LNCaP clone FGC (cell line): ENCODE measurements around the gene LST1.
"Not testable (repeated sequence)": the region's sequence is repeated elsewhere in the genome, so short reads cannot be mapped to it uniquely, and the experiment has no call there.

ENCODE experiments used
- DNase-seq: peaks from one replicate; pipeline ENCODE4 v3.0.0-alpha.2; 2011; ENCODE audit warnings: low read depth
- H3K4me3 ChIP-seq: 2 replicates; pipeline ENCODE4 v1.5.1; 2011; ENCODE audit warnings: mild to moderate bottlenecking, low read depth, low read length, control low read depth
- CTCF ChIP-seq: IDR thresholded peaks from 2 replicates; pipeline ENCODE4 v1.5.1; 2012; ENCODE audit warnings: mild to moderate bottlenecking; ENCODE audit not compliant: control insufficient read depth, insufficient read depth; ENCODE audit errors: extremely low read depth

LST1 gene

DNA sequence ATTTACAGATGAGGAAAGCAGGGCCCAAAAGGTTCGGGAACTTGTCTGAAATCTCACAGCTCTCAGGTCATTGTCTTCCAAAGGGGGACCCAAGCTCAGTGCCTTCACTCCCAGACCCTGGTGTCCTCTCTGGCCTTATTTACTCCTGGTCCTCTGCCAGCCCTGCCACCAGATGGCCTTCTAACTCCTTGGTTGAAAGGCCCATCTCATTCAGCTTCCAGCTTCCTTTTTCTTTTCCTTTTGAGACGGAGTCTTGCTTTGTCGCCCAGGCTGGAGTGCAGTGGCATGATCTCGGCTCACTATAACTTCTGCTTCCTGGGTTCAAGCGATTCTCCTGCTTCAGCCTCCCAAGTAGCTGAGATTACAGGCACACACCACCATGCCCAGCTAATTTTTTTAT lies 34.7 kb upstream of the LST1 start:
- TF ChIP-seq CTCF: 0 out of 2 replicates have a peak, but pooled peaks have one; percentile 11
- not testable (repeated sequence) for DNase-seq, H3K4me3 ChIP-seq

- TF ChIP-seq CTCF: no peak
- H3K4me3 ChIP-seq: no peak overlapping the region
- DNase-seq: no peak
These were observed 29.8 kb upstream of the LST1 start for GRCh38 chr6:31556307-31556706.

- no peak overlapping the region for H3K4me3 ChIP-seq
- no peak for DNase-seq
- no peak for TF ChIP-seq CTCF
These were observed 28.4 kb upstream of the LST1 start for GRCh38 chr6:31557443-31558317.

DNA sequence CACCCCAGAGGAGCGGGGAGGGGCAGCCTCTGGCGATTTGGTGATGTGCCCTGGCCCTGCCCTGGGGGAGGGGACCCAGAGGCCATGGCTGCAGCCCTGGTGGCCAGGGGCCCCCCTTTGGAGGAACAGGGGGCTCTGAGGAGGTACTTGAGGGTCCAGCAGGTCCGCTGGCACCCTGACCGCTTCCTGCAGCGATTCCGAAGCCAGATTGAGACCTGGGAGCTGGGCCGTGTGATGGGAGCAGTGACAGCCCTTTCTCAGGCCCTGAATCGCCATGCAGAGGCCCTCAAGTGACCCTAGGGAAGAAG lies 27.8 kb upstream of the LST1 start:
- H3K4me3 ChIP-seq: no peak overlapping the region
- DNase-seq: no peak
- TF ChIP-seq CTCF: no peak

DNA sequence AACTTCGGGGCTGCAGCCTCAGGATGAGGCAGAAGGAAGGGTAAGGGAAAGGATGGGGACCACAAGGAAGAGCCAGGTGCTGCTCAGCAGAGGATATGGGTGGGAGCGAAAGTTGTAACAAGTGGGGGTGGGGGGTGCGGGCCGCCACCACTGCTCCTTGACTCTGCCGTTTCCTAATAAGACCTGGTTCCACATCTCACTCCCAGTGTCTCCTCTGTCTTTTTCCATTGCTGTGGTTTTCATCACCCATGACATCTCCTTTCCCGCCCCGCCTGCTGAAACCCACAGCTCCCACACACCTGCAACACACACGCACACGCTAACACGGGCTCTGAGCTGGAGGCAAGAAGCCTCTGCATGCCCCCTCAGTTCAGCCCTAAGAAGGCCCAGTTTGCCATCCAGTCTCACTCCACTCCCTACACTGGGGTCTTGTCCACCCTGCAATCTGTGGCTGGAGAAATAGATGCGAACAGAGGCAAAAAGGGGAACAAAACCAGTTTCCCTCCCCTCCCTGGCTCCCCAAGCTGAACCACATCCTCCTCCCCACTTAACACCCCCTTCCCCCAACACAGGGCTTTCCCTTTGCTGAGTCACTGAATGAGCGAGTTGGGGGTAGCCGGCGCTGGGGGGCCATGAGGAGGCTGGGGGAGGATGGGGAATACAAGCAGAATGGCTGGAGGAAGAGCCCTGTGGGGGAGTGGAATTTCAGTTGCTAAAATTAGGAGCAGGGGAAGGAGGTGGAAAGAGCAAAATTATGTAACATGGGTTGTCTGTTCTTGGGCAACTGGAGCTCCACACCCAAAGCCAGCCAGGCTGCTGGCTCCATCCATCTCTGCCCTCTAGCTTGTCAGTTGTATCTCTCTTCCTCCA lies 27.2 kb upstream of the LST1 start:
- TF ChIP-seq CTCF: no peak
- no peak for DNase-seq
- no peak overlapping the region for H3K4me3 ChIP-seq

DNA sequence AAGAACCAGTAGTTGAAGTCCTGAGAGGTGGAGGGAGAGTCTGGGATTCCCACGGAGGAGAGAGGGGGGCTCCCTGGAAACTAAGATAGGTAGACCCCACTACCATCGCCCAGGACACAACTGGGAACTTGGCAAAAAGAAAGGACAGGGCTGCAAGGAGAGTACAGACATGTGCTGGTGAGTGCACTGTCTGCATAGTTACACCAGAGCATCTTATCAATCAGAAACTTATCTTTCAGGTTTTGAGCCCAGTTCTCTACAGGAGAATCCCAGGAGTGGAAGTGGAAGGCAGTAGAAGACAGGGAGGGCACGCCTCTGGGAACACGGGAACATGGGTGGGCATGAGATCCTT lies 26.5 kb upstream of the LST1 start:
- no peak overlapping the region for H3K4me3 ChIP-seq
- DNase-seq: no peak
- no peak for TF ChIP-seq CTCF
